DLD1 (cell line): ENCODE measurements around the gene DNAJB9.

ENCODE experiments used
- in situ Hi-C: cut with HindIII; loops from 2 replicates; pipeline ENCODE4 v1.10.0; 2017; ENCODE audit warnings: low sequenced_read_pairs

DNAJB9 gene

GRCh38 chr7:108565987-108566386 is 3.7 kb upstream of the DNAJB9 start:
- in situ Hi-C loops: no loop called here

GRCh38 chr7:108568801-108569380 is 783 bp upstream of the DNAJB9 start:
- in situ Hi-C loops: no loop called here

- in situ Hi-C loops: no loop called here
Observed at GRCh38 chr7:108570146-108570755, 577 bp downstream of the DNAJB9 start.

DNA sequence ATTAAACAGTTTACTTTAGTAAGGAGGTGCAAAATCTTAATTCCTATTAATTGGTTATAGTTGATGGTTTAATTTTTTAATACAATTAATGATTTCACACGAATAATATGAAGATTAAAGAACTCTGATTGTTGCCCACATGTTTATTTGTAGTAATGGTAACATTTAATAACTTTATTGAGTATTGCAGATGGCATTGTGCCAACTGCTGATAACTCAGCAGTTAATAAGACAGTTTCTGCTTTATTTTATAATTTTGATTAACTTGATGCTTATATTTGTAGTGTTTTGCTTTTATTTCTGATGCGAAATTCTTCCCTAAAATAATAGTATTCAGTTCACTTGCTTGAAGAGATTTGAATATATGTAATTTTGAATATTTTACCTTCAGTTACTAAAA is 2.8 kb downstream of the DNAJB9 start:
- in situ Hi-C loops: no loop called here

- in situ Hi-C loops: no loop called here
Observed at GRCh38 chr7:108575156-108575555, 5.5 kb downstream of the DNAJB9 start.

DNA sequence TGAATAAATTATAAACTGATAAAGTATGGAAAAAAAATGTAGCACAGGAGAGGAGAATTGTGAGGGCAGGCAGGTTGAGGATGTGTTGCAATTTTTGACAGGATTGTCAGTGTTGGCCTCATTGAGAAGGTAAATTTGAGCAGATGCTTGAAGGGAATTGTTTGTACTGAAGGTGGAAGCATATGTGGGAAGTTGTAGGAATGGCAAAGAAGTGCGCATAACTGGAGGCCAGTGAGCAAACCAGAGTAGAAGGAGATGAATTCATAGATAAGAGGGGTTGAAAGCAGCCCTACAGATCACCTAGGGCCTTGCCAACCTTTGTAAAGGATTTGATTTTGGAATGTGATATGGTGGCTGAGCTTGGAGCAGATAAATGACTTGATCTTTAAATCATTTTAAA is 6.4 kb downstream of the DNAJB9 start:
- in situ Hi-C loops: no loop called here

DNA sequence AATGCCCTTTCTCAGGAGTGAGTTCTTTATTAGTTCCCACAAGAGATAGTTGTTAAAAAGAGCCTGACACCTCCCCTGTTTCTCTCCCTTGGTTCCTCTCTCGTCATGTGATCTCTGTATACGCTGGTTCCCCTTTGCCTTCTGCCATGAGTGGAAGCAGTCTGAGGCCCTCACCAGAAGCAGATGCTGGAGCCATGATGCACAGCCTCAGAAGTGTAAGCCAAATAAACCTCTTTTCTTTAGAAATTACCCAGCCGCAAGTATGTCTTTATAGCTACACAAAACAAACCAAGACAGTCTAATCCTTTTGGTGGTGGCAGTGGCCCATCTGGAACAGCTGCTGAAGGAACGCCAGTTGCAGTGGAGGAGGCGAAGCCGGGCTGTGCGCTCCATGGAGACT is 9.3 kb downstream of the DNAJB9 start:
- in situ Hi-C loops: no loop called here

GRCh38 chr7:108580298-108580697 is 10.6 kb downstream of the DNAJB9 start:
- in situ Hi-C loops: no loop called here

GRCh38 chr7:108581655-108582491 is 12.2 kb downstream of the DNAJB9 start:
- in situ Hi-C loops: no loop called here

- in situ Hi-C loops: no loop called here
Observed at GRCh38 chr7:108584211-108584610, 14.5 kb downstream of the DNAJB9 start.

GRCh38 chr7:108585843-108586242 is 16.2 kb downstream of the DNAJB9 start:
- in situ Hi-C loops: no loop called here

- in situ Hi-C loops: no loop called here
Observed at GRCh38 chr7:108586274-108586710, 16.6 kb downstream of the DNAJB9 start.

DNA sequence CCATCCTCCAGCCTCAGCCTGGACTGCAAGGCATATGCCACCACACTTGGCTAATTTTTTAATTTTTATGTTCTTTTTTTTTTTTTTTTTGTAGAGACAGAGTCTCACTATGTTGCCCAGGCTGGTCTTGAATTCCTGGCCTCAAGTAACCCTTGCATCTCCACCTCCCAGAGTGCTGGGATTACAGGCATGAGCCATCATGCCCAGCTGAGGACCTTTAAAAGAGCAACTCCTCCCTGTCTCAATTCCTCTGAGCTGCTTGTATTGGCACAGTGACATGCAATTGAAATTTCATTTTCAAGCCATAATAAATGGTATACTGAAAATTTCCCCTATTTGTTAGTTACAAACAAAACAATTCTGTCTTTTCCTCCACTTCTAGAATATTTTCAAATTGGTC is 19.5 kb downstream of the DNAJB9 start:
- in situ Hi-C loops: no loop called here

DNA sequence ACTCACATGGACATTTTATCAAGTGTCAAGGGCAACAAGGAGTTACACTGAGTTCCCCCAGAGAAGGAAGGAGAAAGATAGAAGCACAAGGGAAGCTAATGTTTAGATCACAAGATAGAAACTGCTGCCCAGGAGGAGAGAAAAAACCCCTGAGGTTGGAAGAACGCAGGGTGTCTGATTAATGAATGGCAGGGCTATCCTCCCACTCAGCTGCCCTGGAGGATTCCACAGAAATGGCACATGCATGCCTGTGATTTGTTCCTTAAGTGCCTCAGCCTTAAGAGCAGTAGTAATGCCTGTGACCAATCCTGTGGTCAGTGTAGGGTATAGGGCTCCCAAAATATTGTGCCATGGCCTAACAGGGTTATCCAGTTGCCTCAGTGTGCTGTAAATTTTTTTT is 20.2 kb downstream of the DNAJB9 start:
- in situ Hi-C loops: no loop called here

DNA sequence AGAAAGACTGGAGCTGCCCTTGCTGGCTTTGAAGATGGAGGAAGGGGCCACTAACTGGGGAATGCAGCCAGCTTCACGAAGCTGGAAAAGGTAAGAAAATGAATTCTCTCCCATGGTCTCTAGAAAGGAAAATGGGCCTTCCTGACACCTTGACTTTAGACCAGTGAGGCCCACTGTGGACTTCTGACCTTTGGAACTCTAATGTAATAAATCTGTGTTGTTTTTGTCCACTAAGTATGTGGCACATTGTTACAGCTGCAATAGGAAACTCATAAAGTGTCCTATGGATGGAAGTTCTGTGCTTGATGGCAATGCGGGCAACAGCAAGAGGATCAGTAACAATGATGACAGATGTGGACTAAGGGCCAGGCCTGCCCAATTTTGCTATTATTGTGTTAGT is 20.9 kb downstream of the DNAJB9 start:
- in situ Hi-C loops: no loop called here

DNA sequence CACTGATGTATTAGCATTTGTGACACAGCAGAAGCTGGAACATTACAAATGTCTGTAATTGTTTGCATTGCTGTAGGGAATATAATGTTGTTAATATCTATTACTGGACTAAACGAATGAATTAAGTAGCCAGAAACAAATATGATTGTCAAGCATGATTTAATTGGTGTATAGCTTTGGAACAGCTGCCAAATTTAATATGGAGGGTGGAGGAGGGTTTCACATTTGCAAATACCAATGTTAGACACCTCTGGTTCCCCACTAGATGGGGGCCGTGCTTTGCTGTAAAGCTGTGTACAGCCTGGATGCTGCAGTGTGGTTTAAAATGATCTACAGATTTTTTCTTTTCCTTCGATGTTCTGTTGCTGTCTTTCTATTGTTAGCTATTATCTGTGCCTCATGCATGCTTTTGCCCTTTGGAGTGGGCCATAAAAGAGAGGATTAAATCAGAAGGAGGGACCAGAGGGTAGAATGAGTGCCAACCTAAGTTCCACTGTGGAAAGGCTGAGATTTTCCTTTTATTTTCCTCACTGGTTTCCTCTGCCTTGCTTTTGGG is 23.1 kb downstream of the DNAJB9 start:
- in situ Hi-C loops: no loop called here

- in situ Hi-C loops: no loop called here
Observed at GRCh38 chr7:108596560-108596959, 26.9 kb downstream of the DNAJB9 start.

DNA sequence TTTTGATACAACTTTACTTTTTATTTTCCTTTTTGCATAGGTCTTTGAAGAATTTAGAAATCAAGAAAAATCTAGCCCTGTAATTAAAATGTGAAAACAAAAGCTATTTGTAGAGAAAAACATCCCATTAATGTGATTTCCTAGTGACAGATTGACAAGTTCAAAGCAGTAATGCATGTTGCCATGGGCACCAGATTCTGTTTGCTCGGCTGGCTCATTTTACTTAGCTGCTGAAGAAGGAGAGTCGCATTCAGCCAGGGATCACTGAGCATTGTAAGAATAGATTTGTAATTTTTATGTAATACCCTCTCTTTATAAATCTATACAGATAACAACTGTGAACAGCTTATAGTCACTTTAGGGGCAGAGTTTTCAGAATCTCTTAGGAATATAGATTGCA is 28.5 kb downstream of the DNAJB9 start:
- in situ Hi-C loops: no loop called here

DNA sequence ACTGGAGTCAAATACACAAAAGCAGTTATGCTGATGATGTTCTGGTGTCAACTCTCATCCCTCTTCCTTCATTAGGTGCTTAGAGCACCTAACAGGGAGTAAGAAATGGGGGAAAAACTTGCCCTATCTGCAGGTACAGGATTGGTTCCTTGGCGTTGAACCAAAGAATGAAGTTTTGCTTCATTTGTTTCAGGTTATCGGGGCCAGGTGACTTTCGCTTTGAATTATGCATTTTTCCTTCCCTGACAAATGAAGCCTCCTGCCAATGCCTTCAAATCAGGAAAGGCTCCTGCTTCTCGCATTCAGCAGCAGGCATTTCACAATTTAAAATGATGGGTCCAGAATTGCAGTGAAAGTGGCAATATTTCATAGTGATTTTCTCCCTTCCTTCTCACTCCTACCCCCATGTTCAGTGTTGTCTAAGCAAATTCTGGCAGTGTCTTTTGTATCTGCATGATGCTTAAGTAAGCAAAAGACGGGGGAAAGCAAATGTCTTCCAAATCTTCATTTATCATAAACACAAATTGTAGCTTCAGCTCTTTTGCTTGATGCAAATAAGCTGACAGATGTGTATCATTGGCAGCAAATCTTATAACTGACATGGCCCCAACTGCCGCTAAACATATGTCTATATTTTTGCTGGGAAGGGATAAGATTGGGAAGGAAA is 29.4 kb downstream of the DNAJB9 start:
- in situ Hi-C loops: no loop called here

GRCh38 chr7:108600399-108600798 is 30.7 kb downstream of the DNAJB9 start:
- in situ Hi-C loops: no loop called here

GRCh38 chr7:108603656-108604306 is 34.1 kb downstream of the DNAJB9 start:
- in situ Hi-C loops: no loop called here
